Activated B cell treated with CpG ODN at 0.5 μM for 24 hours (primary cell): ENCODE measurements around the gene RPS15. TPM values are rescaled to one million over a fixed set of nuclear protein-coding genes. Genes with fewer than 3 reads are reported as not detected.

ENCODE experiments used
- ATAC-seq: fragments of 200-7000 bp; cut with Tn5 transposase; one replicate; pipeline ENCODE4 v1.10.0; 2021; ENCODE audit warnings: low read depth, mild to moderate bottlenecking, moderate library complexity
- CTCF ChIA-PET: fragments of 350-600 bp; sonication (Branson Sonifier 250); formaldehyde crosslinking; loops from one replicate; lab custom pipeline; 2021; ENCODE audit warnings: antibody characterized with exemption; lab: Charles Lee
- POLR2A ChIA-PET: fragments of 350-600 bp; sonication (Branson Sonifier 250); formaldehyde crosslinking; loops from one replicate; lab custom pipeline; 2021; ENCODE audit warnings: antibody characterized with exemption; lab: Charles Lee
- DNase-seq: peaks from one replicate; pipeline ENCODE4 v3.0.0; 2022
- H3K27ac Mint-ChIP-seq: one replicate; pipeline ENCODE4 v1.8.0; 2020; ENCODE audit warnings: mixed read lengths
- H3K27me3 Mint-ChIP-seq: one replicate; pipeline ENCODE4 v1.8.0; 2021; ENCODE audit warnings: mixed read lengths
- H3K36me3 Mint-ChIP-seq: one replicate; pipeline ENCODE4 v1.8.0; 2021; ENCODE audit warnings: low read depth, mixed read lengths
- H3K4me1 Mint-ChIP-seq: one replicate; pipeline ENCODE4 v1.8.0; 2021; ENCODE audit warnings: mixed read lengths
- H3K4me3 Mint-ChIP-seq: one replicate; pipeline ENCODE4 v1.8.0; 2020; ENCODE audit warnings: mild to moderate bottlenecking, mixed read lengths
- H3K9me3 Mint-ChIP-seq: one replicate; pipeline ENCODE4 v1.8.0; 2020; ENCODE audit warnings: mixed read lengths
- intact Hi-C: fragments of 100-400 bp; cut with micrococcal nuclease; formaldehyde crosslinking; loops from one replicate; pipeline ENCODE4 v1.15.1; 2024
- total RNA-seq: library from RNA; stranded (reverse); gene quantifications from 2 replicates; pipeline ENCODE4 v1.2.3, GENCODE V29; 2022
- TF ChIP-seq, protein P1 (sequence below): fragments of 200-600 bp; IDR thresholded peaks from one replicate; pipeline ENCODE4 v1.8.0; 2022; ENCODE audit warnings: antibody characterized with exemption, mild to moderate bottlenecking

The RPS15 gene
- total RNA-seq, 1 donor from 2014 or later, result 1,788 TPM

GRCh38 chr19:1455336-1456120 lies 17.3 kb downstream of the RPS15 start:
- Mint-ChIP-seq H3K36me3 (peaks cover 2% of the 10 kb centered on the region), H3K27me3 (peaks cover 35% of the 10 kb centered on the region), H3K27ac (no peak overlapping the region), H3K9me3 (no peaks in the 10 kb centered on the region), H3K4me1 (peaks cover 23% of the 10 kb centered on the region), H3K4me3 (peak overlapping the region; percentile 46)
- peak; percentile 73 for ATAC-seq
- DNase-seq, result no peak
- ChIA-PET CTCF (no interaction called here), POLR2A (interaction anchor here (0.5 to 1.2 kb wide), 4 partner anchors 11 to 477 kb away, joined by 3 to 6 read pairs (median 4); no protein-coding TSS in a partner anchor)
- intact Hi-C loops, result loop anchor here (1.0 kb wide), 1 partner anchor 10 kb away; no protein-coding TSS in a partner anchor
- TF ChIP-seq, protein P1, sequence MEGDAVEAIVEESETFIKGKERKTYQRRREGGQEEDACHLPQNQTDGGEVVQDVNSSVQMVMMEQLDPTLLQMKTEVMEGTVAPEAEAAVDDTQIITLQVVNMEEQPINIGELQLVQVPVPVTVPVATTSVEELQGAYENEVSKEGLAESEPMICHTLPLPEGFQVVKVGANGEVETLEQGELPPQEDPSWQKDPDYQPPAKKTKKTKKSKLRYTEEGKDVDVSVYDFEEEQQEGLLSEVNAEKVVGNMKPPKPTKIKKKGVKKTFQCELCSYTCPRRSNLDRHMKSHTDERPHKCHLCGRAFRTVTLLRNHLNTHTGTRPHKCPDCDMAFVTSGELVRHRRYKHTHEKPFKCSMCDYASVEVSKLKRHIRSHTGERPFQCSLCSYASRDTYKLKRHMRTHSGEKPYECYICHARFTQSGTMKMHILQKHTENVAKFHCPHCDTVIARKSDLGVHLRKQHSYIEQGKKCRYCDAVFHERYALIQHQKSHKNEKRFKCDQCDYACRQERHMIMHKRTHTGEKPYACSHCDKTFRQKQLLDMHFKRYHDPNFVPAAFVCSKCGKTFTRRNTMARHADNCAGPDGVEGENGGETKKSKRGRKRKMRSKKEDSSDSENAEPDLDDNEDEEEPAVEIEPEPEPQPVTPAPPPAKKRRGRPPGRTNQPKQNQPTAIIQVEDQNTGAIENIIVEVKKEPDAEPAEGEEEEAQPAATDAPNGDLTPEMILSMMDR, result no peak

GRCh38 chr19:1456121-1456900 lies 18.1 kb downstream of the RPS15 start:
- intact Hi-C loops, result no loop called here
- ATAC-seq (no peak), DNase-seq (no peak)
- Mint-ChIP-seq H3K9me3 (no peaks in the 10 kb centered on the region), H3K36me3 (peaks cover 2% of the 10 kb centered on the region), H3K4me3 (no peak overlapping the region), H3K27me3 (peaks cover 28% of the 10 kb centered on the region), H3K27ac (no peak overlapping the region), H3K4me1 (peaks cover 17% of the 10 kb centered on the region)
- ChIA-PET POLR2A (interaction anchor here (1.2 kb wide), 1 partner anchor 15 kb away, joined by 3 read pairs; no protein-coding TSS in a partner anchor), CTCF (no interaction called here)
- TF ChIP-seq, protein P1, result no peak

- intact Hi-C loops, result no loop called here
- Mint-ChIP-seq H3K27ac (no peak overlapping the region), H3K4me3 (no peak overlapping the region), H3K27me3 (peaks cover 21% of the 10 kb centered on the region), H3K4me1 (peaks cover 17% of the 10 kb centered on the region), H3K9me3 (no peaks in the 10 kb centered on the region), H3K36me3 (peaks cover 2% of the 10 kb centered on the region)
- CTCF ChIA-PET, result no interaction called here
- no peak for DNase-seq
- POLR2A ChIA-PET, result interaction anchor here (0.7 kb wide), 1 partner anchor 15 kb away, joined by 5 read pairs; no protein-coding TSS in a partner anchor
- ATAC-seq, result no peak
- TF ChIP-seq, protein P1, result no peak
Observed at GRCh38 chr19:1457031-1457739, 19.0 kb downstream of the RPS15 start.

GRCh38 chr19:1457892-1458291 lies 19.7 kb downstream of the RPS15 start:
- TF ChIP-seq, protein P1, result no peak
- Mint-ChIP-seq H3K36me3 (peaks cover 2% of the 10 kb centered on the region), H3K4me1 (peaks cover 17% of the 10 kb centered on the region), H3K27me3 (peaks cover 15% of the 10 kb centered on the region), H3K4me3 (no peak overlapping the region), H3K27ac (no peak overlapping the region), H3K9me3 (no peaks in the 10 kb centered on the region)
- ChIA-PET CTCF (no interaction called here), POLR2A (interaction anchor here (0.6 to 0.7 kb wide), 2 partner anchors 14 to 15 kb away, joined by 5 to 6 read pairs; no protein-coding TSS in a partner anchor)
- ATAC-seq (no peak), DNase-seq (no peak)
- intact Hi-C loops, result no loop called here
